HEK293T (cell line): ENCODE measurements around the gene UNC119B.

ENCODE experiments used
- ARNT ChIP-seq: fragments of 450-650 bp; IDR thresholded peaks from 2 replicates; pipeline ENCODE4 v1.6.1; 2017; ENCODE audit warnings: mild to moderate bottlenecking
- BHLHE40 ChIP-seq: fragments of 450-650 bp; IDR thresholded peaks from 2 replicates; pipeline ENCODE4 v1.6.1; 2016; ENCODE audit warnings: mild to moderate bottlenecking, moderate library complexity, borderline replicate concordance
- CTBP1 ChIP-seq: fragments of 450-650 bp; IDR thresholded peaks from 2 replicates; pipeline ENCODE4 v1.6.1; 2016; ENCODE audit warnings: borderline replicate concordance
- ELF4 ChIP-seq: fragments of 450-650 bp; IDR thresholded peaks from 2 replicates; pipeline ENCODE4 v1.6.1; 2017; ENCODE audit warnings: antibody characterized with exemption
- FOXA1 ChIP-seq: fragments of 450-650 bp; IDR thresholded peaks from 2 replicates; pipeline ENCODE4 v1.6.1; 2016; ENCODE audit warnings: mild to moderate bottlenecking
- FOXK2 ChIP-seq: fragments of 450-650 bp; IDR thresholded peaks from 2 replicates; pipeline ENCODE4 v1.6.1; 2016; ENCODE audit warnings: mild to moderate bottlenecking
- FOXM1 ChIP-seq: fragments of 450-650 bp; IDR thresholded peaks from 2 replicates; pipeline ENCODE4 v1.6.1; 2017; ENCODE audit warnings: mild to moderate bottlenecking, borderline replicate concordance
- HDGF ChIP-seq: fragments of 450-650 bp; IDR thresholded peaks from 2 replicates; pipeline ENCODE4 v1.6.1; 2017; ENCODE audit warnings: antibody characterized with exemption, borderline replicate concordance
- L3MBTL2 ChIP-seq: fragments of 450-650 bp; conservative IDR thresholded peaks from 2 replicates; pipeline ENCODE4 v1.6.1; 2016; ENCODE audit warnings: mild to moderate bottlenecking
- NFRKB ChIP-seq: fragments of 450-650 bp; IDR thresholded peaks from 2 replicates; pipeline ENCODE4 v1.6.1; 2016; ENCODE audit warnings: mild to moderate bottlenecking, moderate library complexity
- SP1 ChIP-seq: fragments of 450-650 bp; IDR thresholded peaks from 2 replicates; pipeline ENCODE4 v1.6.1; 2017
- SUZ12 ChIP-seq: fragments of 450-650 bp; IDR thresholded peaks from 2 replicates; pipeline ENCODE4 v1.6.1; 2016; ENCODE audit warnings: mild to moderate bottlenecking
- TARDBP ChIP-seq: fragments of 450-650 bp; IDR thresholded peaks from 2 replicates; pipeline ENCODE4 v1.6.1; 2016
- ZNF384 ChIP-seq: fragments of 450-650 bp; IDR thresholded peaks from 2 replicates; pipeline ENCODE4 v1.6.1; 2016

DNA sequence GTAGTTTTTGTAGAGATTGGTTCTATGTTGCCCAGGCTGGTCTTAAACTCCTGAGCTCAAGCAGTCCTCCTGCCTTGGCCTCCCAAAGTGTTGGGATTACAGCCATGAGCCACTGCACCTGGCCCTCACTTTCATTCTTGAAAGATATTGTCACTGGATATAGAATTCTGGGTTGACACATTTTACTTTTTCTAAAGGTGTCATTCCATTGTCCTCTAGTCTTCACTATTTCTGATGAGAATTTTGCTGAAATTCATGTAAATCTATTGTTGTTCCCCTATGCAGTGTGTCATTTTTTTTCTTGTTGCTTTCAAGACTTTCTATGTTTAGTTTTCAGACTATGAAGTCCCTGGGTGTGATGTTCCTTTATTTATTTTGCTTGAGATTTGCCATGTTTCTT, 44.5 kb downstream of the UNC119B start:
- TF ChIP-seq FOXA1 (no peak), SUZ12 (no peak), ARNT (no peak), TARDBP (no peak), FOXK2 (no peak), BHLHE40 (no peak), FOXM1 (no peak), ELF4 (no peak), SP1 (no peak), NFRKB (no peak), CTBP1 (no peak), HDGF (no peak), ZNF384 (no peak), L3MBTL2 (no peak)
